Smooth muscle cell (in vitro differentiated cells): Measurements from ENCODE around the gene SLC8A1. TPM values are rescaled to one million over a fixed set of nuclear protein-coding genes. Genes with fewer than 3 reads are reported as not detected.
"Not testable (repeated sequence)": the region's sequence is repeated elsewhere in the genome, so short reads cannot be mapped to it uniquely, and the experiment has no call there.

Source experiments
- DNase-seq: peaks from one replicate; lab custom pipeline; 2025; ENCODE audit not compliant: unreplicated experiment; lab: John Stamatoyannopoulos, UW
- H2AFZ ChIP-seq: fragments of 200-600 bp; sonication (generic); 2 replicates; pipeline ENCODE4 v1.6.0; 2016; ENCODE audit warnings: antibody characterized with exemption, low read depth, mild to moderate bottlenecking
- H3F3A ChIP-seq: fragments of 200-600 bp; sonication (generic); 2 replicates; pipeline ENCODE4 v1.6.0; 2017; ENCODE audit warnings: antibody characterized with exemption, low read depth
- H3K27ac ChIP-seq: fragments of 200-600 bp; sonication (generic); 2 replicates; pipeline ENCODE4 v1.5.1; 2016; ENCODE audit warnings: low read depth, mild to moderate bottlenecking
- H3K27me3 ChIP-seq: fragments of 200-600 bp; sonication (generic); 2 replicates; pipeline ENCODE4 v1.6.1; 2016; ENCODE audit warnings: low read depth, mild to moderate bottlenecking
- H3K36me3 ChIP-seq: fragments of 200-600 bp; sonication (generic); 2 replicates; pipeline ENCODE4 v1.5.1; 2016; ENCODE audit warnings: low read depth
- H3K4me1 ChIP-seq: fragments of 200-600 bp; sonication (generic); 2 replicates; pipeline ENCODE4 v1.5.1; 2016; ENCODE audit warnings: low read depth
- H3K4me2 ChIP-seq: fragments of 200-600 bp; sonication (generic); 2 replicates; pipeline ENCODE4 v1.6.0; 2016; ENCODE audit warnings: mild to moderate bottlenecking
- H3K4me3 ChIP-seq: fragments of 200-600 bp; sonication (generic); 2 replicates; pipeline ENCODE4 v1.5.1; 2016; ENCODE audit warnings: mild to moderate bottlenecking
- H3K79me2 ChIP-seq: fragments of 200-600 bp; sonication (generic); 2 replicates; pipeline ENCODE4 v1.6.0; 2016; ENCODE audit warnings: low read depth, mild to moderate bottlenecking
- H3K9ac ChIP-seq: fragments of 200-600 bp; sonication (generic); 2 replicates; pipeline ENCODE4 v1.6.0; 2016; ENCODE audit warnings: low read depth
- H3K9me3 ChIP-seq: fragments of 200-600 bp; sonication (generic); replicated peaks from 2 replicates; pipeline ENCODE4 v1.5.1; 2016; ENCODE audit warnings: low read depth
- H4K20me1 ChIP-seq: fragments of 200-600 bp; sonication (generic); 2 replicates; pipeline ENCODE4 v1.6.0; 2016; ENCODE audit warnings: low read depth
- CTCF ChIP-seq: fragments of 200-600 bp; sonication (generic); IDR thresholded peaks from 2 replicates; pipeline ENCODE4 v1.5.1; 2017; ENCODE audit warnings: borderline replicate concordance, mild to moderate bottlenecking, antibody characterized with exemption; ENCODE audit not compliant: insufficient read depth, poor library complexity, severe bottlenecking
- WGBS: methylation state at CpG from one replicate; pipeline ENCODE4 v1.1.7; 2016; ENCODE audit warnings: low lambda C conversion rate; 5-methylcytosine and 5-hydroxymethylcytosine counted together
- polyA plus RNA-seq: library from polyadenylated mRNA; unstranded; fragments of >200 nt; fragmentation: Nextera tagmentation; extraction: Ambion mirVana; gene quantifications from 2 replicates; pipeline ENCODE4 v1.2.1, GENCODE V29; 2016
- total RNA-seq: library from RNA; depleted of rRNA; stranded (reverse); fragments of >200 nt; gene quantifications from 2 replicates; pipeline ENCODE4 v1.2.3, GENCODE V29; 2014

The SLC8A1 gene
- total and polyA plus RNA-seq, 2 experiments from 2014 or later = 1.1 to 5.3 TPM

DNA sequence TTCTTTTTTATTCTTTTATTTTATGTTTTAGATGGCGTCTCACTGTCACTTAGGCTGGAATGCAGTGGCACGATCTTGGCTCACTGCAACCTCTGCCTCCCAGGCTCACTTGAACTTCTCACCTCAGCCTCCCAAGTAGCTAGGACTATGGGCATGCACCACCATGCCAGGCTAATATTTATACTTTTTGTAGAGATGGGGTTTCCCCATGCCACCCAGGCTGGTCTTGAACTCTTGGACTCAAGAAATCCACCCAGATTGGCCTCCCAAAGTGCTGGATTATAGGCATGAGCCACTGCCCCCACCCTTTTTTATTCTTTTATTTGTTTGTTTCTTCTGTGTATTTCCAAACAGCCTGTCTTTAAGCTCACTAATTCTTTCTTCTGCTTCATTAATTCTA, 366.1 kb downstream of the SLC8A1 start:
- Histone ChIP-seq H3K4me1 (no peaks in the 10 kb centered on the region), H4K20me1 (no peaks in the 10 kb centered on the region), H3K79me2 (no peaks in the 10 kb centered on the region), H2AFZ (no peak overlapping the region), H3K4me3 (no peak overlapping the region), H3F3A (no peaks in the 10 kb centered on the region), H3K36me3 (no peaks in the 10 kb centered on the region), H3K4me2 (no peak overlapping the region), H3K27ac (no peak overlapping the region), H3K9me3 (no peaks in the 10 kb centered on the region), H3K27me3 (no peaks in the 10 kb centered on the region), H3K9ac (no peak overlapping the region)
- DNase-seq = no peak
- TF ChIP-seq CTCF = no peak
- 92% methylated on average over 2 of the region's 2 CpGs for WGBS

DNA sequence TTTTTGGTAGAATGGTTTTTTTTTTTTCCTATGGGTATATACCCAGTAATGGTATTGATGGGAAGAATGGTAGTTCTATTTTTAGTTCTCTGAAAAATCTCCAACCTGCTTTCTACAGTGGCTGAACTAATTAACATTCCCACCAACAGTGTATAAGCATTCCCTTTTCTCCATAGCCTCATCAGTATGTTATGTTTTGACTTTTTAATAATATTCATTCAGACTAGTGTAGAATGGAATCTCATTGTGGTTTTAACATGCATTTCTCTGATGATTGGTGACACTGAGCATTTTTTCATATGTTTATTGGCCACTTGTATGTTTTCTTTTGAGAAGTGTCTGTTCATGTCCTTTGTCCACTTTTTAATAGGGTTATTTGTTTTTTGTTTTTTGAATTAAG, 378.6 kb downstream of the SLC8A1 start:
- H3K36me3 ChIP-seq, DNase-seq, H3K4me3 ChIP-seq, H3K4me2 ChIP-seq, H3K9ac ChIP-seq, H3K79me2 ChIP-seq, H2AFZ ChIP-seq, H3K27ac ChIP-seq, H4K20me1 ChIP-seq, H3K9me3 ChIP-seq, H3K4me1 ChIP-seq, H3K27me3 ChIP-seq, H3F3A ChIP-seq: not testable (repeated sequence)

GRCh38 chr2:40072442-40073232, 379.3 kb downstream of the SLC8A1 start:
- H3K4me3 ChIP-seq = no peak overlapping the region
- WGBS = 91% methylated on average over 12 of the region's 12 CpGs
- H3K4me1 ChIP-seq = peaks cover 4% of the 10 kb centered on the region
- no peaks in the 10 kb centered on the region for H3K79me2 ChIP-seq
- no peak overlapping the region for H3K9ac ChIP-seq
- H4K20me1 ChIP-seq = no peaks in the 10 kb centered on the region
- no peaks in the 10 kb centered on the region for H3K36me3 ChIP-seq
- no peaks in the 10 kb centered on the region for H3F3A ChIP-seq
- no peak overlapping the region for H3K4me2 ChIP-seq
- no peaks in the 10 kb centered on the region for H3K27me3 ChIP-seq
- H2AFZ ChIP-seq = no peak overlapping the region
- no peaks in the 10 kb centered on the region for H3K9me3 ChIP-seq
- no peak for TF ChIP-seq CTCF
- DNase-seq = no peak
- H3K27ac ChIP-seq = no peak overlapping the region

DNA sequence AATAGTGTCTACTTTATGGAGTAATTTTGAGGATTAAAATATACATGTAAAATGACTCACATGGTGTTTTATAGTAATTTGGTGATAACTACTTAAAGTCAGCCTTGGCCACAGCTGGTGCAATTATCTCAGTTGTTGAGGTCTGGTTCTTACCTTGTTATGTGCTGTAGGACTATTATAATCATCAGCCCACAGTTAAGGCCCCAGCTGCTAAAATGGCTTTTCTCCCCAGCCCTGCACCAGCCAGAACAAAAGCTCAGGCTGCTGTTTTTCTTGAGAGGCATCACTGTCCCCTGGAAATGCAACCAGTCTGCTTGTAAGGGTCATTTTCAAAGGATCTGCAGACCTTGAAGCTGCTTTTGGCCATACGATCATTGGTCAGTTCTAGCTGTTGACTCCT, 389.5 kb downstream of the SLC8A1 start:
- H4K20me1 ChIP-seq = no peaks in the 10 kb centered on the region
- DNase-seq = no peak
- WGBS = 70% methylated on average over 1 of the region's 1 CpG
- H3F3A ChIP-seq = no peaks in the 10 kb centered on the region
- H3K27me3 ChIP-seq = no peaks in the 10 kb centered on the region
- no peak overlapping the region for H3K4me3 ChIP-seq
- no peak overlapping the region for H3K4me2 ChIP-seq
- H2AFZ ChIP-seq = no peak overlapping the region
- no peaks in the 10 kb centered on the region for H3K79me2 ChIP-seq
- H3K36me3 ChIP-seq = no peaks in the 10 kb centered on the region
- H3K4me1 ChIP-seq = no peaks in the 10 kb centered on the region
- no peaks in the 10 kb centered on the region for H3K9me3 ChIP-seq
- H3K27ac ChIP-seq = no peak overlapping the region
- no peak overlapping the region for H3K9ac ChIP-seq
- TF ChIP-seq CTCF = no peak
